HepG2 (cell line): Measurements from ENCODE around the gene CHD9.
"Not testable (repeated sequence)": the region's sequence is repeated elsewhere in the genome, so short reads cannot be mapped to it uniquely, and the experiment has no call there.

Experiments
- KDM4B ChIP-seq: sonication (generic); formaldehyde crosslinking; IDR thresholded peaks from 2 replicates; pipeline ENCODE4 v1.4.0; 2020; ENCODE audit warnings: missing genetic modification reagents
- MAFF ChIP-seq: IDR thresholded peaks from 2 replicates; pipeline ENCODE4 v1.6.1; 2011; ENCODE audit warnings: low read depth, low read length, improper control_type of control experiment
- ZNF619 ChIP-seq: sonication (generic); formaldehyde crosslinking; IDR thresholded peaks from 2 replicates; pipeline ENCODE4 v1.4.0; 2020; ENCODE audit warnings: mild to moderate bottlenecking, missing genetic modification reagents
- ZNF766 ChIP-seq: sonication (generic); formaldehyde crosslinking; IDR thresholded peaks from 2 replicates; pipeline ENCODE4 v1.5.0; 2020; ENCODE audit warnings: missing genetic modification reagents, borderline replicate concordance
- ZNF800 ChIP-seq: sonication (generic); formaldehyde crosslinking; IDR thresholded peaks from 2 replicates; pipeline ENCODE4 v1.4.0; 2020; ENCODE audit warnings: missing genetic modification reagents
- ZNF850 ChIP-seq: sonication (generic); formaldehyde crosslinking; conservative IDR thresholded peaks from 2 replicates; pipeline ENCODE4 v1.9.0; 2021; ENCODE audit warnings: mild to moderate bottlenecking, missing genetic modification reagents

- TF ChIP-seq ZNF850 (CRISPR knock-in tag); ZNF619 (CRISPR knock-in tag); KDM4B (CRISPR knock-in tag); ZNF800; ZNF766; MAFF: not testable (repeated sequence)
These were observed 130.9 kb downstream of the CHD9 start for GRCh38 chr16:53185741-53186140.
